Measurements from ENCODE around the gene FCHO1.

FCHO1 gene

GRCh38 chr19:17817668-17818363 lies 66.5 kb downstream of the FCHO1 start:
- TF ChIP-seq, protein P1, sequence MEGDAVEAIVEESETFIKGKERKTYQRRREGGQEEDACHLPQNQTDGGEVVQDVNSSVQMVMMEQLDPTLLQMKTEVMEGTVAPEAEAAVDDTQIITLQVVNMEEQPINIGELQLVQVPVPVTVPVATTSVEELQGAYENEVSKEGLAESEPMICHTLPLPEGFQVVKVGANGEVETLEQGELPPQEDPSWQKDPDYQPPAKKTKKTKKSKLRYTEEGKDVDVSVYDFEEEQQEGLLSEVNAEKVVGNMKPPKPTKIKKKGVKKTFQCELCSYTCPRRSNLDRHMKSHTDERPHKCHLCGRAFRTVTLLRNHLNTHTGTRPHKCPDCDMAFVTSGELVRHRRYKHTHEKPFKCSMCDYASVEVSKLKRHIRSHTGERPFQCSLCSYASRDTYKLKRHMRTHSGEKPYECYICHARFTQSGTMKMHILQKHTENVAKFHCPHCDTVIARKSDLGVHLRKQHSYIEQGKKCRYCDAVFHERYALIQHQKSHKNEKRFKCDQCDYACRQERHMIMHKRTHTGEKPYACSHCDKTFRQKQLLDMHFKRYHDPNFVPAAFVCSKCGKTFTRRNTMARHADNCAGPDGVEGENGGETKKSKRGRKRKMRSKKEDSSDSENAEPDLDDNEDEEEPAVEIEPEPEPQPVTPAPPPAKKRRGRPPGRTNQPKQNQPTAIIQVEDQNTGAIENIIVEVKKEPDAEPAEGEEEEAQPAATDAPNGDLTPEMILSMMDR (conservative IDR thresholded peaks at IDR 0.05; ENCODE audit: low read depth, low read length) = no peak
- no peak overlapping the region for H3K4me3 ChIP-seq (ENCODE audit: low read length)
- no peak for DNase-seq (ENCODE audit: low read depth)

DNA sequence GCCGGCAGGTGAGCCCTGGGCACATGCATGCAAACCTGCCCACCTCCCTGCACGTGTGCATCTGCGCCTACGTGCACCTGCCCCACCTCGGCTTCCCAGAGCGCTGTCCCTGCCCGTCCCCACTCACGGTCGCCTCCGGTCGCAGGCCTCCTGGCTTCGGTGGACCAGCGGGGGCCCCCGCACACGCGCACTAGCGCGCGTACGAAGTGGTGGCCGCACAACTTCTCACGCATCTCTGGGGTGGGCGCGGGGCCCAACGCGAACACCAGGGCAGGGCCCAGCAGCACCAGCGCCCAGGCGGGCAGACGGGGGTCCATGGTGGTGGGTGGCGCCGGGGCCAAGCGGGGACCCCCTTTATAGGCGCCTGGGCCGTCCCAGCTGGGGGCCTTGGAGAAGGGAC lies 69.9 kb downstream of the FCHO1 start, which contains the start of gene INSL3:
TSS of gene INSL3 (minus strand) at position 330 of the 400 bp plus-strand sequence. CDS start at position 317, 13 bp downstream.
- TF ChIP-seq, protein P1 (conservative IDR thresholded peaks at IDR 0.05; ENCODE audit: low read depth, low read length) = no peak
- H3K4me3 ChIP-seq (ENCODE audit: low read length) = no peak within 1 kb of the TSS
- no peak for DNase-seq (ENCODE audit: low read depth)

DNA sequence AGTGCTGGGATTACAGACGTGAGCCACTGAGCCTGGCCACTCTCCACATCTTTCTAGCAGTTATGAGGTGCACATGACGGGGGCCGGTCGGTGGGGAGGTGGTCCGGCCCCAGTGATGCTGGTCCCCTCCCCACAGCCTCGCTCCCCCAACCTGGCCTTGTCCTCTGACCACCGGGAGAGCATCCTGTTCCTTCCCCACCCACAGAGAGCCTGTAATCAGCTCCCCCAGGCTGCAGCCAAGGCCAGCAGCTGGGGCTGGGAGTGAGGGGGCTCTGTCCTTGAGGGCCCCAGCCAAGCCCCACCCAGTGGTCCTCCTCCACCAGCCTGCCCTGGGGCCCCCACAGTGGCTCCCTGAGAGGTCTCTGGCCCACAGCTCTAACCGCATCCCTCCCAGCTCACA lies 73.1 kb downstream of the FCHO1 start:
- no peak overlapping the region for H3K4me3 ChIP-seq (ENCODE audit: low read length)
- TF ChIP-seq, protein P1 (conservative IDR thresholded peaks at IDR 0.05; ENCODE audit: low read depth, low read length) = no peak
- no peak for DNase-seq (ENCODE audit: low read depth)

GRCh38 chr19:17826508-17827056 lies 75.3 kb downstream of the FCHO1 start:
- TF ChIP-seq, protein P1 (conservative IDR thresholded peaks at IDR 0.05; ENCODE audit: low read depth, low read length) = no peak
- H3K4me3 ChIP-seq (ENCODE audit: low read length) = no peak overlapping the region
- no peak for DNase-seq (ENCODE audit: low read depth)

DNA sequence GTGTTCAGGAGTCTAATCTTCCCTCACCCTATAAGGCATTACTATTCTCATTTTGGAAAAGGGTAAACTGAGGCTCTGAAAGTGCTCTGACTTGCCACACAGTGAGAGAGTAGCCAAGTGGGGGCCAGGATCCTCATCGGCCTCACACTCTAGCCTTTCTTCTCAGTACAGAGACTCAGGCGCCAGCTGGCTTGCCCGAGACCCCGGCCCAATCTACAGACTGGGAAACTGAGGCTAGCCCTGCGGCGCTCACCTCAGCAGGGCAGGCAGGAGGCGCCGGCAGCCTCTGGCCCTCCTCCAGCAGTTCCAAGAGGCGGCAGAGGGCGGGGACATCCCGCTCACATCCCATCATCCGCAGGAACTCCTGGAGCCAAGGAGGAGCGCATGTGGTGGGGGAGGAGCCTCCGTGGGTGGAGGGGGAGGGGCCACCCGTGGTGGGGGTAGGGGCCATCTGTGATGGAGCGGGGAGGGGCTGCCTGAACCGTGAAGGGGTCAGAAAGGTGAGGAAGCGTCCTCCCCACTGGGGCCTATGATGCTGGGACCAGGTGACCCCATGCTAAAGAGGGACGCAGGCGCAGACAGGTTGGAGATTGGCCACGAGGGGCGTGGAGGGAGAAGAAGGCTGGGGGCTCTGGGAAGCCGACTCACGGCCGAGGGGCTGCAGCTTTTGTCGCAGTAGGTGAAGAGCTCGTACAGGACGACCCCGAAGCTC lies 78.7 kb downstream of the FCHO1 start:
- peak overlapping the region; percentile 56 for H3K4me3 ChIP-seq (ENCODE audit: low read length)
- TF ChIP-seq, protein P1 (conservative IDR thresholded peaks at IDR 0.05; ENCODE audit: low read depth, low read length) = peak; percentile 8
- no peak for DNase-seq (ENCODE audit: low read depth)

- DNase-seq (ENCODE audit: low read depth) = peak; percentile 59
- peak overlapping the region; percentile 56 for H3K4me3 ChIP-seq (ENCODE audit: low read length)
- TF ChIP-seq, protein P1 (conservative IDR thresholded peaks at IDR 0.05; ENCODE audit: low read depth, low read length) = no peak
Observed at GRCh38 chr19:17830567-17831418, 79.5 kb downstream of the FCHO1 start.
